GM12892 (cell line): ENCODE measurements around the gene RIC8A.

Experiments
- DNase-seq: peaks from one replicate; pipeline ENCODE4 v3.0.0; 2011; ENCODE audit not compliant: insufficient read length
- FAIRE-seq: peaks from 2 replicates; lab custom pipeline; 2011; peaks lifted over from hg19 to GRCh38; lab: Jason Lieb, UNC
- POLR2A ChIP-seq: IDR thresholded peaks from 2 replicates; pipeline ENCODE4 v1.6.1; 2011; ENCODE audit warnings: low read depth, low read length, control low read depth
- POLR2AphosphoS5 ChIP-seq: IDR thresholded peaks from 2 replicates; pipeline ENCODE4 v1.6.1; 2011; ENCODE audit warnings: low read depth, low read length, control low read depth
- TAF1 ChIP-seq: IDR thresholded peaks from 2 replicates; pipeline ENCODE4 v1.6.1; 2011; ENCODE audit warnings: low read depth, mild to moderate bottlenecking, control low read depth, low read length, borderline replicate concordance

The RIC8A gene

GRCh38 chr11:256952-257737 is 49.6 kb downstream of the RIC8A start:
- no peak for DNase-seq
- FAIRE-seq, result peak; percentile 91
- no peak for TF ChIP-seq TAF1
- no peak for TF ChIP-seq POLR2A
- no peak for TF ChIP-seq POLR2AphosphoS5

- DNase-seq, result no peak
- no peak for TF ChIP-seq TAF1
- TF ChIP-seq POLR2A, result no peak
- TF ChIP-seq POLR2AphosphoS5, result no peak
- no peak for FAIRE-seq
These were observed 50.4 kb downstream of the RIC8A start for GRCh38 chr11:257766-258493.

GRCh38 chr11:259413-259812 is 51.9 kb downstream of the RIC8A start:
- DNase-seq (no peak), FAIRE-seq (no peak)
- TF ChIP-seq TAF1 (no peak), POLR2A (no peak), POLR2AphosphoS5 (no peak)

GRCh38 chr11:261624-262023 is 54.1 kb downstream of the RIC8A start:
- FAIRE-seq (peak; percentile 9), DNase-seq (no peak)
- TF ChIP-seq TAF1 (no peak), POLR2AphosphoS5 (no peak), POLR2A (no peak)
